ENCODE results near the gene TRABD2B. TPM values are rescaled to one million over a fixed set of nuclear protein-coding genes. Genes with fewer than 3 reads are reported as not detected.

Gene TRABD2B
- total and polyA plus RNA-seq, 4 donors: 0.28 to 2.6 (median 1.3) TPM

- no peak overlapping the region for H3K4me3 ChIP-seq (ENCODE audit: low read depth in 1 of 3, low read length in 3 of 3)
- 81% methylated on average over 10 of the region's 10 CpGs for WGBS
- DNase-seq (ENCODE audit: low spot score): no peak
- H3K4me1 ChIP-seq (ENCODE audit: control insufficient read depth in 4 of 4, insufficient read depth in 4 of 4, low read length in 3 of 4): peaks cover 0 to 15% (median 11%) of the 10 kb centered on the region in 4 donors
- TF ChIP-seq RAD21 (IDR thresholded peaks at IDR 0.05) (peak; percentile 56 to 76), JUND (IDR thresholded peaks at IDR 0.05) (no peak), MAX (IDR thresholded peaks at IDR 0.05) (no peak), RXRA (IDR thresholded peaks at IDR 0.05) (no peak), YY1 (IDR thresholded peaks at IDR 0.05) (no peak), GABPA (IDR thresholded peaks at IDR 0.05 in 1 of 2, conservative IDR thresholded peaks at IDR 0.05 in 1 of 2) (no peak), HNF4G (IDR thresholded peaks at IDR 0.05) (no peak), SP1 (IDR thresholded peaks at IDR 0.05) (no peak), ZBTB33 (IDR thresholded peaks at IDR 0.05) (no peak), HNF4A (conservative IDR thresholded peaks at IDR 0.05) (no peak), ATF3 (IDR thresholded peaks at IDR 0.05) (no peak), TAF1 (conservative IDR thresholded peaks at IDR 0.05) (no peak), EGR1 (IDR thresholded peaks at IDR 0.05; ENCODE audit: low read depth in 2 of 2) (no peak), FOXA2 (IDR thresholded peaks at IDR 0.05) (no peak), NR2F2 (IDR thresholded peaks at IDR 0.05) (no peak), REST (IDR thresholded peaks at IDR 0.05) (no peak), CTCF (IDR thresholded peaks at IDR 0.05; ENCODE audit: low read depth, low read length, missing input control) (peak; percentile 15)
- no peaks in the 10 kb centered on the region for H3K9me3 ChIP-seq (ENCODE audit: control insufficient read depth in 4 of 4, low read length in 3 of 4)
- peaks cover 0 to 3% (median 0%) of the 10 kb centered on the region in 4 donors for H3K36me3 ChIP-seq (ENCODE audit: control insufficient read depth in 4 of 4, insufficient read depth in 3 of 4, low read depth in 1 of 4, low read length in 3 of 4)
- no peak overlapping the region for H3K27ac ChIP-seq (ENCODE audit: low read depth in 1 of 2, low read length in 2 of 2)
- H3K9ac ChIP-seq (ENCODE audit: low read depth in 1 of 2, low read length in 2 of 2): no peak overlapping the region
- no peaks in the 10 kb centered on the region for H3K27me3 ChIP-seq (ENCODE audit: control insufficient read depth in 4 of 4, insufficient read depth in 4 of 4, low read length in 3 of 4)
These were observed 211.5 kb downstream of the TRABD2B start for GRCh38 chr1:47785561-47786271.
